ENCODE measurements around the gene YKT6.

Gene YKT6

DNA sequence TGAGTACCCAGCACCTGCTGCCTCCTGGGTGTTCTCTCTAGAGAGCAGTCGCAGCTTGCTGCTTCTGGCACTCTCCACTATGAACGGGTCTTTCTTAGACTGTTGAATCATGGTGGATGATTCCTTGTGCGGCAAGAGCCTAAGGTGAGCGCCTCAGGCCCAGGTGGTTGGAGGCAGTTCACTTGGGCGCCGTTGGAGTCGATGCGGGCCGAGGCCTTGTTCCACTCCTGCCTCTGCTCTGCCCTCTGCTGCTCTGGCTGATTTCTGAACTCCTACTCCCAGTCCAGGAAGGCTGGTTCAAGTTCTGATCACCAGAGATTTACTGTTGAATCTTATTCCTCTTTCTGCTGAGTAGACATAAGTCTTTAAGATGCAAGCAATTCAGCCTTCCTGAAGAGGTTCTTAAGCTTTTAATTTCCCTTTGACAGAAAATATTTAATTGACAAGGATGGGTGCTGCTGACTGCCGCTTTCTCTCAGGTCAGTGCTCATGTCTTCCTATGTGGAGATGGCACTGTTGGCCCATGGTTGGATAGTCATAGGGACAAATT, 10.4 kb downstream of the YKT6 start:
- TF ChIP-seq, protein P1, sequence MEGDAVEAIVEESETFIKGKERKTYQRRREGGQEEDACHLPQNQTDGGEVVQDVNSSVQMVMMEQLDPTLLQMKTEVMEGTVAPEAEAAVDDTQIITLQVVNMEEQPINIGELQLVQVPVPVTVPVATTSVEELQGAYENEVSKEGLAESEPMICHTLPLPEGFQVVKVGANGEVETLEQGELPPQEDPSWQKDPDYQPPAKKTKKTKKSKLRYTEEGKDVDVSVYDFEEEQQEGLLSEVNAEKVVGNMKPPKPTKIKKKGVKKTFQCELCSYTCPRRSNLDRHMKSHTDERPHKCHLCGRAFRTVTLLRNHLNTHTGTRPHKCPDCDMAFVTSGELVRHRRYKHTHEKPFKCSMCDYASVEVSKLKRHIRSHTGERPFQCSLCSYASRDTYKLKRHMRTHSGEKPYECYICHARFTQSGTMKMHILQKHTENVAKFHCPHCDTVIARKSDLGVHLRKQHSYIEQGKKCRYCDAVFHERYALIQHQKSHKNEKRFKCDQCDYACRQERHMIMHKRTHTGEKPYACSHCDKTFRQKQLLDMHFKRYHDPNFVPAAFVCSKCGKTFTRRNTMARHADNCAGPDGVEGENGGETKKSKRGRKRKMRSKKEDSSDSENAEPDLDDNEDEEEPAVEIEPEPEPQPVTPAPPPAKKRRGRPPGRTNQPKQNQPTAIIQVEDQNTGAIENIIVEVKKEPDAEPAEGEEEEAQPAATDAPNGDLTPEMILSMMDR (IDR thresholded peaks at IDR 0.05; ENCODE audit: low read depth, low read length): no peak
- no peak overlapping the region for H3K4me3 ChIP-seq (ENCODE audit: low read depth, low read length)

DNA sequence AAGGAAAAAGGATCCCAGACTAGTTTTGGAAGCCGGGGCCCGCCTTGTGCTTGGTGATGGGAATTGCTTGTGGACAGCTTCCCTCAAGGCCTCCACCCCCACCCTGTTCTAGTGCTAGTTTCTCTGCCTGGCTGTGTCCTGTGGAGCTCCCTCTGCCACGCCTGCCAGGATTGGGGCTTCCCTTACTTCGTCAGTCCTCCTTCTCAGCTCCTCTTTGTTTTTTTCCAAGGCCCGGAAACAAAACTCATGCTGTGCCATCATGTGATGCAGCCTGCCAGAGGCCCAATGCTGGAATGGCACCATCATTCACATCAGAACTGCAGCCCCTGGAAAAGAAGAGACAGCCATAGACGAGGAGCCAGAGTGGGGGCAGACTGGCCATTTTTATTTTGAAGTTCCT, 11.2 kb downstream of the YKT6 start:
- no peak overlapping the region for H3K4me3 ChIP-seq (ENCODE audit: low read depth, low read length)
- TF ChIP-seq, protein P1 (IDR thresholded peaks at IDR 0.05; ENCODE audit: low read depth, low read length): no peak

DNA sequence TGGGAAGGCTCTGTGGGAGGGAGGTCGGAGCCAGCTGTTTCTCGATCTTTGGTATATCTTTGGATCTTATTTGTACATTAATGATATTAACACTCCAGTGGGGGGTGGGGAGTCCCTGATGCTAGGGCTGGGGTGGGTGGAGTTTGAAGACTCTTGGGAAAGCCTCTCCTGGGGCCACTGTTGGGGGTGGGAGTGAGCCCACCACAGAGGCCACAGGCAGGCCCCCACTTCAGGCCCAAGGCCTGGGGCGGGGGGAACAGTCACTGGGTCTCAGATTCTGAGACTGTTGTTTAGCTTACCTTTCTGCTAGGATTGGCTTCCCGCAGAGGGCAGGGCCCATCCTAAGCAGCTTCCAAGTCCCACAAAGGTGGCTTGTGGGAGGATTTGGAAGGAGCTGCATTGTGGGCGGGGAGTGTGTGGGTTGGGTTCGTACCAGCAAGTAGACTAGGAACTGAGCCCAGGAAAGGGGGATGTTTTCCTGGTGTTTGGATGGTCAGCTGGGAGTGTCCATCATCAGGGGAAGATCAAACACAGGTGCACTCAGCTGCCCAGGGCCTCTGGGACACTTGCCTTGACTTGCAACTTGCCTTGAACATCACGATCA, 11.9 kb downstream of the YKT6 start:
- H3K4me3 ChIP-seq (ENCODE audit: low read depth, low read length): no peak overlapping the region
- TF ChIP-seq, protein P1 (IDR thresholded peaks at IDR 0.05; ENCODE audit: low read depth, low read length): no peak

DNA sequence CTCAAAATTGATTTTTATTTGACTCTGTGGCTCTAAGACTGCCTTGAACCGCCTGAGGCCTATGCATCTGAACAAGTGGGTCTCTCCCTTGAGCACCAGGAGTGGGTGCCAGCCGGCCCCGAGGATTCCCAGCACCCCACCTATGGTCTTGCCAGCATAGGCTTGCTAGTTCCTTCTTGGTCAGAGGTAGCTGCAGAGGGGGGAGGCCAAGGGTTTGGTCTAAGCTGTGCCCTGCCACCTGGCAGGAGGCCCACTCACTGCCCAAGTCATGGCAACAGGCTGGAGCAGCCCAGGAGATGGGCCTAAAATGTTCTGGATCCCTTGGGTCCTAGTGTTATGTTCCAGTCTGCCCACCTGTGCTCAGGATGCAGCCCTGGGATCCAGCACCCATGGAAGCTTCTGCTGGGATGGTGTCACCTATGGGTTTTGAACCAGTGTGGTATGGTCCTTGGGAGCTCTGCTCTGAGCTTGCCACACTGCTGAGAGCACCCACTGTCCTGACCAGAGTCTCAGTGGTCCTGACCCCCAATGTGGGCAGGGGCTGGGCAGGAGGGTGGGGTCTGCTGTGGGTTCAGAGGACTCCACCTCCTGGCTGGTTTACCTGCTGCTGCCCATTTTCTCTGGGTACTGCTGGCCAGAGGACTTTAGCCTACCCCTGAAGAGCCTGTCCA, 12.6 kb downstream of the YKT6 start:
- TF ChIP-seq, protein P1 (IDR thresholded peaks at IDR 0.05; ENCODE audit: low read depth, low read length): no peak
- no peak overlapping the region for H3K4me3 ChIP-seq (ENCODE audit: low read depth, low read length)

DNA sequence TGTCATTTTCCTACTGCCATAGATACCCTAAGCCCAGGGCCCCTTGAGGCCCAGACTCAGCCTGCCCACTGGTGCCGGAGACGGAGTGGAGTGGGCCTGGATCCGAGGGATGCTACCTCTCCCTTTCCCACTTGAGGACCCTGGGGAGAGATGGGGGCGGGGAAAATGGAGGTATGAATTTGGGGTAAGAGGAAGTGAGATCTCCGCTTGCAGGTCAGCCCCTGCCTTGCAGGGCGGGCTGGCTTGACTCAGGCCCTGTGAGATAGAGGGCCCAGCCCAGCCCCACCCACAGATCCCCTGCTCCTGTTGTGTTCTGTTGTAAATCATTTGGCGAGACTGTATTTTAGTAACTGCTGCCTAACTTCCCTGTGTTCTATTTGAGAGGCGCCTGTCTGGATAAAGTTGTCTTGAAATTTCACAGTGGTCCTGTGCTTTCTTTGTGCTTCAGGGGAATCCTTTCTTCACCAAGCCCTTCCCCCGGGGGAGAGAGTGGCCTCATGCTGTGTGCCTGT, 13.2 kb downstream of the YKT6 start:
- TF ChIP-seq, protein P1 (IDR thresholded peaks at IDR 0.05; ENCODE audit: low read depth, low read length): no peak
- no peak overlapping the region for H3K4me3 ChIP-seq (ENCODE audit: low read depth, low read length)

DNA sequence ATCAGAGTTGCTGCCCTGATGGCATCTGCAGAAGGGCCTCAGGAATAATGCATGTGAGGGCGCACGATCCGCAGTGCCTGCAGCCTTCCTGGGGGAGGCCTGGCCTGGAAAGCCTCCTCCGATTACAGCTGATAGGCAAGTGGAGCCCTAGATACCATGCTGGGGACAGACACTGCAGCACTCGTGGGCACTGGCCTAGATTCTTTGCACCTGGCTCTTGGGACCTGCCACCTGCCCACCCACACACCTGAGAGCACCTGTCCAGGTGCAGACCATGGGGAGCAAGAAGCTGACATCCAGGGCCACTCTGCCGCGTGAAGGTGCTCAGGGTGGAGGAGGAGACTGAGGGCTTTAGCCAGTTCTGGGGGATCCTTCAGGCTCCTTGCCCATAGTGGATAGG, 14.8 kb downstream of the YKT6 start:
- TF ChIP-seq, protein P1 (IDR thresholded peaks at IDR 0.05; ENCODE audit: low read depth, low read length): no peak

DNA sequence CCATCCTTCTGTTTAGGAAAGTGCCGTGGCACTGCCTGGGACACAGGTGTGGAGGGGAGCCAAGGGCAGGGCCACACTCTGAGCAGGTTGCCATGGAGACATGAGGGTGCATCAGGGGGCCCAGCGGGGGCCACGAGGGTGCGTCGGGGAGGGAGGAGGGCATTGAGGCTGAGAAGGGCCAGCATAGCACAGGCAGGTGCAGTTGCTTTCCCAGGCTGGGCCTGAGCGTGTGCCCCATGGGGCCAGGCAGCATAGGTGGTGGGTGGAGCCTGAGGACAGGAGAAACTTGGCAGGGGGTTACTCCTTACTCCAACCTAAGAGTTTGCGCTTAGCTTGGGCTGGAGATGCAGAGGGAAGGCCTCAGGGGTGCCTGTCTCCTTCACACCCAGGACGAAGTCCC, 15.2 kb downstream of the YKT6 start:
- TF ChIP-seq, protein P1 (IDR thresholded peaks at IDR 0.05; ENCODE audit: low read depth, low read length): no peak
- no peak overlapping the region for H3K4me3 ChIP-seq (ENCODE audit: low read depth, low read length)

More for the DNA sequence above, 14.8 kb downstream of the YKT6 start:
- H3K4me3 ChIP-seq (ENCODE audit: low read depth, low read length): no peak overlapping the region
